ENCODE data around the gene ZNF488. TPM values are rescaled to one million over a fixed set of nuclear protein-coding genes. Genes with fewer than 3 reads are reported as not detected.
"Not testable (repeated sequence)": the region's sequence is repeated elsewhere in the genome, so short reads cannot be mapped to it uniquely, and the experiment has no call there.

Gene ZNF488
- polyA plus RNA-seq, 4 donors = 4.1 to 6.8 (median 5.6) TPM

- not testable (repeated sequence) for DNase-seq (ENCODE audit: low read depth in 4 of 4, low spot score in 2 of 4)
These were observed 2.0 kb upstream of the ZNF488 start for GRCh38 chr10:47386104-47386503.

- no peak for DNase-seq (ENCODE audit: low read depth in 4 of 4, low spot score in 2 of 4)
These were observed 589 bp downstream of the ZNF488 start for GRCh38 chr10:47383261-47384147.

- DNase-seq (ENCODE audit: low read depth in 4 of 4, low spot score in 2 of 4) = no peak
These were observed 2.4 kb downstream of the ZNF488 start for GRCh38 chr10:47381427-47382379.

- no peak for DNase-seq (ENCODE audit: low read depth in 4 of 4, low spot score in 2 of 4)
These were observed 3.0 kb downstream of the ZNF488 start for GRCh38 chr10:47381103-47381395.

- DNase-seq (ENCODE audit: low read depth in 4 of 4, low spot score in 2 of 4) = no peak
These were observed 3.6 kb downstream of the ZNF488 start for GRCh38 chr10:47380341-47381102.

- DNase-seq (ENCODE audit: low read depth in 4 of 4, low spot score in 2 of 4) = no peak
These were observed 4.2 kb downstream of the ZNF488 start for GRCh38 chr10:47379901-47380300.

- DNase-seq (ENCODE audit: low read depth in 4 of 4, low spot score in 2 of 4) = no peak
These were observed 4.7 kb downstream of the ZNF488 start for GRCh38 chr10:47379445-47379785.

- no peak for DNase-seq (ENCODE audit: low read depth in 4 of 4, low spot score in 2 of 4)
These were observed 5.3 kb downstream of the ZNF488 start for GRCh38 chr10:47378606-47379444.

GRCh38 chr10:47378183-47378510 lies 5.9 kb downstream of the ZNF488 start:
- DNase-seq (ENCODE audit: low read depth in 4 of 4, low spot score in 2 of 4) = no peak

- no peak for DNase-seq (ENCODE audit: low read depth in 4 of 4, low spot score in 2 of 4)
These were observed 7.4 kb downstream of the ZNF488 start for GRCh38 chr10:47376522-47377220.

GRCh38 chr10:47374611-47375536 lies 9.2 kb downstream of the ZNF488 start:
- DNase-seq (ENCODE audit: low read depth in 4 of 4, low spot score in 2 of 4) = no peak

GRCh38 chr10:47372726-47373125 lies 11.4 kb downstream of the ZNF488 start:
- DNase-seq (ENCODE audit: low read depth in 4 of 4, low spot score in 2 of 4) = no peak

- DNase-seq (ENCODE audit: low read depth in 4 of 4, low spot score in 2 of 4) = no peak
These were observed 12.2 kb downstream of the ZNF488 start for GRCh38 chr10:47371629-47372485.

GRCh38 chr10:47370878-47371277 lies 13.2 kb downstream of the ZNF488 start:
- no peak for DNase-seq (ENCODE audit: low read depth in 4 of 4, low spot score in 2 of 4)

- DNase-seq (ENCODE audit: low read depth in 4 of 4, low spot score in 2 of 4) = no peak
These were observed 13.9 kb downstream of the ZNF488 start for GRCh38 chr10:47370015-47370767.

- no peak for DNase-seq (ENCODE audit: low read depth in 4 of 4, low spot score in 2 of 4)
These were observed 14.7 kb downstream of the ZNF488 start for GRCh38 chr10:47369251-47369894.
